PC-9 (cell line): ENCODE measurements around the gene STEAP4. TPM values are rescaled to one million over a fixed set of nuclear protein-coding genes. Genes with fewer than 3 reads are reported as not detected.

Experiments used
- BruUV-seq: library from RNA; stranded (reverse); fragments of 400-500 nt; replicated peaks from 2 replicates; lab custom pipeline; 2021; lab: Mats Ljungman, UMichigan
- CTCF ChIA-PET: fragments of 300-600 bp; sonication (Branson Sonifier 250); formaldehyde crosslinking; loops from one replicate; lab custom pipeline; 2022; ENCODE audit warnings: antibody characterized with exemption; lab: Charles Lee
- POLR2A ChIA-PET: fragments of 300-600 bp; sonication (Branson Sonifier 250); formaldehyde crosslinking; loops from one replicate; lab custom pipeline; 2022; ENCODE audit warnings: antibody characterized with exemption; ENCODE audit not compliant: unreplicated experiment; lab: Charles Lee
- DNase-seq, 2 experiments: peaks; one replicate each; pipeline versions ENCODE4 v3.0.0 to v3.0.0-alpha.2; 2015 to 2022; ENCODE audit warnings: mixed read lengths in 1 of 2
- H2AFZ ChIP-seq: fragments of 200-600 bp; sonication (generic); 2 replicates; pipeline ENCODE4 v1.8.1; 2017; ENCODE audit warnings: antibody characterized with exemption
- H3F3A ChIP-seq: fragments of 200-600 bp; sonication (generic); 2 replicates; pipeline ENCODE4 v1.8.1; 2017; ENCODE audit warnings: antibody characterized with exemption, mild to moderate bottlenecking, low read depth; ENCODE audit not compliant: insufficient read depth
- H3K27ac ChIP-seq: fragments of 200-600 bp; sonication (generic); 2 replicates; pipeline ENCODE4 v1.6.1; 2016; ENCODE audit warnings: mixed run types
- H3K27me3 ChIP-seq: fragments of 200-600 bp; sonication (generic); 2 replicates; pipeline ENCODE4 v1.6.1; 2016; ENCODE audit warnings: low read depth, mixed run types; ENCODE audit not compliant: insufficient read depth
- H3K36me3 ChIP-seq: fragments of 200-600 bp; sonication (generic); 2 replicates; pipeline ENCODE4 v1.6.1; 2016; ENCODE audit warnings: low read depth, mixed run types
- H3K4me1 ChIP-seq: fragments of 200-600 bp; sonication (generic); replicated peaks from 2 replicates; pipeline ENCODE4 v1.6.1; 2016; ENCODE audit warnings: mixed run types; ENCODE audit not compliant: insufficient read depth
- H3K4me2 ChIP-seq: fragments of 200-600 bp; sonication (generic); 2 replicates; pipeline ENCODE4 v1.6.1; 2017; ENCODE audit warnings: mixed run types
- H3K4me3 ChIP-seq: fragments of 200-600 bp; sonication (generic); 2 replicates; pipeline ENCODE4 v1.6.1; 2016; ENCODE audit warnings: mixed run types
- H3K79me2 ChIP-seq: fragments of 200-600 bp; sonication (generic); 2 replicates; pipeline ENCODE4 v1.6.1; 2017; ENCODE audit warnings: low read depth, mixed run types
- H3K9me2 ChIP-seq: fragments of 200-600 bp; sonication (generic); 2 replicates; pipeline ENCODE4 v1.8.1; 2017; ENCODE audit warnings: mild to moderate bottlenecking; ENCODE audit not compliant: insufficient read depth
- H3K9me3 ChIP-seq: fragments of 200-600 bp; sonication (generic); 2 replicates; pipeline ENCODE4 v1.8.1; 2016; ENCODE audit warnings: low read depth; ENCODE audit not compliant: insufficient read depth
- H4K20me1 ChIP-seq: fragments of 200-600 bp; sonication (generic); 2 replicates; pipeline ENCODE4 v1.8.1; 2017; ENCODE audit not compliant: insufficient read depth
- EZH2 ChIP-seq: fragments of 200-600 bp; sonication (generic); IDR thresholded peaks from 2 replicates; pipeline ENCODE4 v1.8.0; 2017; ENCODE audit warnings: antibody characterized with exemption, low read depth
- intact Hi-C: fragments of 100-400 bp; cut with micrococcal nuclease; formaldehyde crosslinking; loops from one replicate; pipeline ENCODE4 v1.10.0; 2022; ENCODE audit not compliant: unreplicated experiment
- total RNA-seq: library from RNA; stranded (reverse); gene quantifications from 2 replicates; pipeline ENCODE4 v1.2.3, GENCODE V29; 2021
- TF ChIP-seq, protein P1 (sequence below): fragments of 200-600 bp; sonication (generic); conservative IDR thresholded peaks from 2 replicates; pipeline ENCODE4 v1.6.1; 2017; ENCODE audit warnings: mixed run types, antibody characterized with exemption, mild to moderate bottlenecking, moderate library complexity

Gene STEAP4
- total RNA-seq, 1 experiment from 2014 or later, result 10.3 TPM

DNA sequence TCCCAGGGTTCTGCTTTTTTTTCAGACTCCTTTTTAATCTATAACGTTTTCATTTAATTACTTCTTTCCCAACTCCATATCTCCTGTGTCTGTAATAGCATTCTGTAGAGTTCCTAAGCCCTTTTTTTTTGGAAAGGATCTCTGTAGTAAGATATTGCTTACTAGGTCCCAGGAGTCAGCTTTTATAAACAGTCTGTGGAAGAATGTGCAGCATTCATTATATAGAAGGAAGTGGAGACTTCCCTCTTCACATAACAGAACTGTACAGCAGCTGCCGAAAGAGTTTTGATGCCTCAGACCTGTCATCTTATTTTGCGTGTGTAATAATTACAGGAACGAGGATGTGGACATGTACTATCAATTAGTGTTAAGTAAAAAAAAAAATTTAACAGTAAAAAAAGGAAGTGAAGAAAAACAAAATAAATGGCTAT, 7.4 kb upstream of the STEAP4 start:
- no peak overlapping the region for H3K4me2 ChIP-seq

DNA sequence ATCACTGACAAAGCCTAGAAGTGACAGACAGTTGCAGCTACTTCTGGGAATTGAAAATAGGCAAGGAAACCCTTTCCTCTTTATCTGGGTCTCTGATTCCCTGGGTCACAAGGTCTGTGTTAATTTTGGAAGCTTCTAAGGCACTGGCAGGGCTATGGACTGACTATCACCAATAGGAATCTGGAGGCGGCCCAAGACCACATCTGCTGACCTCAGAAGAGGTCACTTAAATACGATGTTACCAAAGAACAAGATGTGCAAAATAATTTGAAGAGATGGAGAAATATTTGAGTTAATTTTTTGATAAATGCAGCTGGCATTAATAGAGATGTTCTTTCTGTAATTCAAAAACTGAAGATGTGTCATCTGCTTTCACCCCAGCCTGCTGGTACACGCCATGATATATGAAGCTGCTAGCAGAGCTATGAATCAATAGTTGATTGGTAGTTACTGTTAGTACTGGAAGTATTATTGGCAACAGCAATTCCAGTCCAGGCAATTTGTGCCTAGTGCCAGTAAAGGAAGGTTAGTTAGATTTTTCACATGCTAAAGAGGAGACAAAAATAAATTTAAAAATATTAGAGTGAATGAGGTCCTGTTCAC, 5.5 kb upstream of the STEAP4 start:
- H3K27me3 ChIP-seq, result no peaks in the 10 kb centered on the region
- H3K9me2 ChIP-seq, result no peaks in the 10 kb centered on the region
- H3K79me2 ChIP-seq, result no peaks in the 10 kb centered on the region
- peaks cover 13% of the 10 kb centered on the region for H3K4me1 ChIP-seq
- POLR2A ChIA-PET, result interaction anchor here (0.6 kb wide), 1 partner anchor 92 kb away, joined by 6 read pairs; no protein-coding TSS in a partner anchor
- H4K20me1 ChIP-seq, result no peaks in the 10 kb centered on the region
- no peak overlapping the region for H3K4me3 ChIP-seq
- no TSS peak for BruUV-seq
- H2AFZ ChIP-seq, result no peak overlapping the region
- intact Hi-C loops, result no loop called here
- H3F3A ChIP-seq, result no peaks in the 10 kb centered on the region
- no peak for TF ChIP-seq EZH2
- TF ChIP-seq, protein P1, sequence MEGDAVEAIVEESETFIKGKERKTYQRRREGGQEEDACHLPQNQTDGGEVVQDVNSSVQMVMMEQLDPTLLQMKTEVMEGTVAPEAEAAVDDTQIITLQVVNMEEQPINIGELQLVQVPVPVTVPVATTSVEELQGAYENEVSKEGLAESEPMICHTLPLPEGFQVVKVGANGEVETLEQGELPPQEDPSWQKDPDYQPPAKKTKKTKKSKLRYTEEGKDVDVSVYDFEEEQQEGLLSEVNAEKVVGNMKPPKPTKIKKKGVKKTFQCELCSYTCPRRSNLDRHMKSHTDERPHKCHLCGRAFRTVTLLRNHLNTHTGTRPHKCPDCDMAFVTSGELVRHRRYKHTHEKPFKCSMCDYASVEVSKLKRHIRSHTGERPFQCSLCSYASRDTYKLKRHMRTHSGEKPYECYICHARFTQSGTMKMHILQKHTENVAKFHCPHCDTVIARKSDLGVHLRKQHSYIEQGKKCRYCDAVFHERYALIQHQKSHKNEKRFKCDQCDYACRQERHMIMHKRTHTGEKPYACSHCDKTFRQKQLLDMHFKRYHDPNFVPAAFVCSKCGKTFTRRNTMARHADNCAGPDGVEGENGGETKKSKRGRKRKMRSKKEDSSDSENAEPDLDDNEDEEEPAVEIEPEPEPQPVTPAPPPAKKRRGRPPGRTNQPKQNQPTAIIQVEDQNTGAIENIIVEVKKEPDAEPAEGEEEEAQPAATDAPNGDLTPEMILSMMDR, result no peak
- no peak overlapping the region for H3K4me2 ChIP-seq
- DNase-seq, result no peak
- no peak overlapping the region for H3K27ac ChIP-seq
- CTCF ChIA-PET, result no interaction called here
- H3K36me3 ChIP-seq, result no peaks in the 10 kb centered on the region
- H3K9me3 ChIP-seq, result no peaks in the 10 kb centered on the region

More for the DNA sequence above, 7.4 kb upstream of the STEAP4 start:
- TF ChIP-seq, protein P1, result no peak
- TF ChIP-seq EZH2, result no peak
- Histone ChIP-seq H4K20me1 (no peaks in the 10 kb centered on the region), H3K36me3 (no peaks in the 10 kb centered on the region), H3K27me3 (no peaks in the 10 kb centered on the region), H2AFZ (no peak overlapping the region), H3F3A (no peaks in the 10 kb centered on the region), H3K4me1 (no peaks in the 10 kb centered on the region), H3K79me2 (no peaks in the 10 kb centered on the region), H3K9me3 (no peaks in the 10 kb centered on the region), H3K9me2 (no peaks in the 10 kb centered on the region), H3K4me3 (no peak overlapping the region), H3K27ac (no peak overlapping the region)
- BruUV-seq, result no TSS peak
- DNase-seq, result no peak
- POLR2A ChIA-PET, result no interaction called here
- CTCF ChIA-PET, result no interaction called here
- intact Hi-C loops, result no loop called here

DNA sequence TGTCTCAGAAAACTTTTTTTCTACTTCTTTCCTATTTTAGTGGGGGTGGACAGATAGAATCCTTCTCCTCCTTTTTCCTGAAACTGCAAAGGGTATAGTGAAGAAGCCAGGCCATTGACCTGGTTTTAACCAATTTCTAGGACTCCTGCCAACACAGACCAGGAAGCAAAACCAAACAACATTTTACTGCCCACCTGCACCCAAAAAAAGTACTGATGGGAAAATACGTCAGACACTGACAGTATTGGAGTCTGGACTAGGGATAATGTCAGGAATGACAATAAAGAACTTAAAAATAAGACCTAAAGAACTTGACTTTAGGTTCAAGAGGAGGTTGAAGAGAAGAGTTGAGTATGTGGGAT, 5.0 kb upstream of the STEAP4 start:
- ChIA-PET POLR2A (interaction anchor here (0.6 kb wide), 1 partner anchor 91 kb away, joined by 6 read pairs; no protein-coding TSS in a partner anchor), CTCF (no interaction called here)
- no TSS peak for BruUV-seq
- Histone ChIP-seq H3K27me3 (no peaks in the 10 kb centered on the region), H3K4me3 (no peak overlapping the region), H3K4me2 (no peak overlapping the region), H3K79me2 (no peaks in the 10 kb centered on the region), H3K4me1 (peaks cover 16% of the 10 kb centered on the region), H3K36me3 (no peaks in the 10 kb centered on the region), H4K20me1 (no peaks in the 10 kb centered on the region), H3K9me3 (no peaks in the 10 kb centered on the region), H3K9me2 (no peaks in the 10 kb centered on the region), H2AFZ (no peak overlapping the region), H3K27ac (no peak overlapping the region), H3F3A (no peaks in the 10 kb centered on the region)
- no peak for TF ChIP-seq EZH2
- intact Hi-C loops, result no loop called here
- DNase-seq, result no peak
